SK-N-SH (cell line): ENCODE results near the gene ZNF117. TPM values are rescaled to one million over a fixed set of nuclear protein-coding genes. Genes with fewer than 3 reads are reported as not detected.

Experiments used
- CTCF ChIA-PET: fragments of 300-600, 350-600 bp; formaldehyde crosslinking; extraction: SDS; loops from one replicate; lab custom pipeline; 2021; lab: Yijun Ruan, JAX
- POLR2A ChIA-PET: fragments of 350-600 bp; sonication (Branson Sonifier 250); formaldehyde crosslinking; extraction: SDS; loops from one replicate; lab custom pipeline; 2020; ENCODE audit warnings: antibody characterized with exemption, inconsistent platforms; lab: Yijun Ruan, JAX
- DNase-seq: peaks from one replicate; pipeline ENCODE4 v3.0.0; 2012
- H2AFZ ChIP-seq: fragments of 200-600 bp; sonication (generic); 2 replicates; pipeline ENCODE4 v1.8.1; 2016; ENCODE audit warnings: antibody characterized with exemption, mild to moderate bottlenecking, low read depth
- H3F3A ChIP-seq: fragments of 200-600 bp; sonication (generic); replicated peaks from 2 replicates; pipeline ENCODE3; 2016; ENCODE audit warnings: antibody characterized with exemption, mild to moderate bottlenecking; ENCODE audit not compliant: insufficient read depth
- H3K27ac ChIP-seq, 2 experiments: fragments of 200-500 bp in 1 of 2; fragments of 200-600 bp in 1 of 2; sonication (Bioruptor generic) in 1 of 2; sonication (generic), shearing (Covaris generic) in 1 of 2; 2 replicates each; pipeline versions ENCODE4 v1.5.1 to v1.6.1; 2014 to 2016; ENCODE audit warnings: low read depth in 2 of 2, inconsistent platforms in 1 of 2, low read length in 1 of 2, mild to moderate bottlenecking in 1 of 2, mixed read lengths in 1 of 2
- H3K27me3 ChIP-seq: fragments of 200-600 bp; sonication (generic), shearing (Covaris generic); 2 replicates; pipeline ENCODE4 v1.6.1; 2016; ENCODE audit warnings: mixed run types; ENCODE audit not compliant: insufficient read depth
- H3K36me3 ChIP-seq, 2 experiments: fragments of 200-500 bp in 1 of 2; fragments of 200-600 bp in 1 of 2; sonication (Bioruptor generic) in 1 of 2; sonication (generic) in 1 of 2; replicated peaks in 1 of 2; 2 replicates each; pipeline versions ENCODE3 to v1.5.1; 2014 to 2016; ENCODE audit warnings: low read length in 1 of 2, mild to moderate bottlenecking in 1 of 2; ENCODE audit not compliant: insufficient read depth in 2 of 2, control insufficient read depth in 1 of 2
- H3K4me1 ChIP-seq, 2 experiments: fragments of 200-500 bp in 1 of 2; fragments of 200-600 bp in 1 of 2; sonication (Bioruptor generic) in 1 of 2; sonication (generic), shearing (Covaris generic) in 1 of 2; 2 replicates each; pipeline versions ENCODE4 v1.5.1 to v1.6.1; 2014 to 2016; ENCODE audit warnings: low read depth in 1 of 2, low read length in 1 of 2, mixed run types in 1 of 2; ENCODE audit not compliant: insufficient read depth in 2 of 2, control insufficient read depth in 1 of 2
- H3K4me2 ChIP-seq: fragments of 200-600 bp; sonication (generic), shearing (Covaris generic); 2 replicates; pipeline ENCODE4 v1.6.1; 2017; ENCODE audit warnings: mixed run types
- H3K4me3 ChIP-seq, 2 experiments: fragments of 200-500 bp in 1 of 2; fragments of 200-600 bp in 1 of 2; sonication (Bioruptor generic) in 1 of 2; sonication (generic), shearing (Covaris generic) in 1 of 2; 2 replicates each; pipeline versions ENCODE4 v1.5.1 to v1.8.1; 2014 to 2016; ENCODE audit warnings: low read depth in 2 of 2, inconsistent platforms in 1 of 2, low read length in 1 of 2, mild to moderate bottlenecking in 1 of 2, mixed read lengths in 1 of 2, moderate library complexity in 1 of 2
- H3K79me2 ChIP-seq: fragments of 200-600 bp; sonication (generic); 2 replicates; pipeline ENCODE4 v1.8.1; 2017; ENCODE audit warnings: mild to moderate bottlenecking; ENCODE audit not compliant: insufficient read depth
- H3K9ac ChIP-seq: fragments of 200-600 bp; sonication (generic); 2 replicates; pipeline ENCODE4 v1.6.1; 2017; ENCODE audit warnings: mixed run types
- H3K9me2 ChIP-seq: fragments of 200-600 bp; sonication (generic); 2 replicates; pipeline ENCODE4 v1.6.1; 2017; ENCODE audit warnings: mixed run types
- H3K9me3 ChIP-seq: fragments of 200-600 bp; sonication (generic); 2 replicates; pipeline ENCODE4 v1.6.1; 2017; ENCODE audit warnings: mixed run types, mild to moderate bottlenecking, moderate library complexity
- H4K20me1 ChIP-seq: fragments of 200-600 bp; sonication (generic); 2 replicates; pipeline ENCODE4 v1.6.1; 2017; ENCODE audit warnings: mild to moderate bottlenecking, mixed run types; ENCODE audit not compliant: insufficient read depth
- CHD2 ChIP-seq: fragments of 150-350 bp; IDR thresholded peaks from 2 replicates; pipeline ENCODE4 v1.6.1; 2018; ENCODE audit warnings: low read length; ENCODE audit not compliant: partially characterized antibody
- CTCF ChIP-seq: fragments of 200-600 bp; sonication (generic); IDR thresholded peaks from 2 replicates; pipeline ENCODE4 v1.6.1; 2017; ENCODE audit warnings: antibody characterized with exemption, mild to moderate bottlenecking, moderate library complexity
- EP300 ChIP-seq, 2 experiments: IDR thresholded peaks; 2 replicates each; pipeline versions ENCODE4 v1.4.0 to v1.6.1; 2012; ENCODE audit warnings: borderline replicate concordance in 1 of 2, low read depth in 1 of 2, low read length in 1 of 2
- EZH2phosphoT487 ChIP-seq: fragments of 200-600 bp; sonication (generic); IDR thresholded peaks from 2 replicates; pipeline ENCODE4 v1.6.1; 2017; ENCODE audit warnings: low read depth, mixed run types, mild to moderate bottlenecking, antibody characterized with exemption, moderate library complexity, borderline replicate concordance
- FOSL2 ChIP-seq: IDR thresholded peaks from 2 replicates; pipeline ENCODE4 v1.4.0; 2012; ENCODE audit warnings: low read depth, mild to moderate bottlenecking, moderate library complexity, borderline replicate concordance
- GATA2 ChIP-seq: sonication (generic); formaldehyde crosslinking; IDR thresholded peaks from 2 replicates; pipeline ENCODE4 v1.5.0; 2020; ENCODE audit warnings: mild to moderate bottlenecking, missing genetic modification reagents
- MEF2A ChIP-seq: IDR thresholded peaks from 2 replicates; pipeline ENCODE4 v1.4.0; 2012; ENCODE audit warnings: low read depth, borderline replicate concordance
- MXI1 ChIP-seq: IDR thresholded peaks from 2 replicates; pipeline ENCODE4 v1.6.1; 2012; ENCODE audit warnings: mild to moderate bottlenecking, low read depth, low read length, improper control_type of control experiment
- NFIC ChIP-seq: IDR thresholded peaks from 2 replicates; pipeline ENCODE4 v1.4.0; 2012; ENCODE audit warnings: borderline replicate concordance
- RCOR1 ChIP-seq: fragments of 150-350 bp; IDR thresholded peaks from 2 replicates; pipeline ENCODE4 v1.6.1; 2017; ENCODE audit warnings: antibody characterized with exemption, low read length
- REST ChIP-seq: IDR thresholded peaks from 2 replicates; pipeline ENCODE4 v1.6.1; 2012; ENCODE audit warnings: mild to moderate bottlenecking, low read depth, low read length, moderate library complexity
- SMC3 ChIP-seq: IDR thresholded peaks from 2 replicates; pipeline ENCODE4 v1.6.1; 2012; ENCODE audit warnings: low read depth, low read length, improper control_type of control experiment
- TAF1 ChIP-seq: IDR thresholded peaks from 2 replicates; pipeline ENCODE4 v1.6.1; 2012; ENCODE audit warnings: low read depth, mild to moderate bottlenecking, low read length, moderate library complexity, borderline replicate concordance
- TCF12 ChIP-seq: IDR thresholded peaks from 2 replicates; pipeline ENCODE4 v1.4.0; 2012
- USF1 ChIP-seq: IDR thresholded peaks from 2 replicates; pipeline ENCODE4 v1.4.0; 2012; ENCODE audit warnings: low read depth, borderline replicate concordance
- USF2 ChIP-seq: fragments of 150-350 bp; IDR thresholded peaks from 2 replicates; pipeline ENCODE4 v1.6.1; 2017; ENCODE audit warnings: antibody characterized with exemption, low read length, low read depth, borderline replicate concordance
- YY1 ChIP-seq: IDR thresholded peaks from 2 replicates; pipeline ENCODE4 v1.4.0; 2012; ENCODE audit warnings: low read depth, mild to moderate bottlenecking
- WGBS: methylation state at CpG from one replicate; pipeline ENCODE4 v1.1.6; 2017; ENCODE audit warnings: low lambda C conversion rate; 5-methylcytosine and 5-hydroxymethylcytosine counted together
- polyA plus RNA-seq, 3 experiments: library from polyadenylated mRNA; depleted of rRNA; stranded (reverse); fragments of >200 nt; gene quantifications; 2 replicates each; pipeline ENCODE4 v1.2.3, GENCODE V29; 2012

ZNF117 gene
- polyA plus RNA-seq, 1 of the 3 experiments (the other 2 are of a cell fraction): 3.8 TPM

- no peaks in the 10 kb centered on the region for H3K4me1 ChIP-seq
- H3K36me3 ChIP-seq: peaks cover 14 to 24% of the 10 kb centered on the region in 2 experiments
- no peaks in the 10 kb centered on the region for H3K9me2 ChIP-seq
- no peak overlapping the region for H3K4me3 ChIP-seq
- H2AFZ ChIP-seq: no peak overlapping the region
- H3K27me3 ChIP-seq: no peaks in the 10 kb centered on the region
- peaks cover 59% of the 10 kb centered on the region for H3K79me2 ChIP-seq
- ChIA-PET POLR2A (no interaction called here), CTCF (no interaction called here)
- H3K9me3 ChIP-seq: no peaks in the 10 kb centered on the region
- no peaks in the 10 kb centered on the region for H3F3A ChIP-seq
- no peak overlapping the region for H3K9ac ChIP-seq
- WGBS: 84% methylated on average over 8 of the region's 8 CpGs
- DNase-seq: no peak
- no peak overlapping the region for H3K4me2 ChIP-seq
- TF ChIP-seq MEF2A (0 out of 2 replicates have a peak, but pooled peaks have one; percentile 42), USF2 (no peak)
- H3K27ac ChIP-seq: no peak overlapping the region
- H4K20me1 ChIP-seq: no peaks in the 10 kb centered on the region
Measured at GRCh38 chr7:64997927-64998391, 7.1 kb upstream of the ZNF117 start.

- no peaks in the 10 kb centered on the region for H4K20me1 ChIP-seq
- CTCF ChIA-PET: no interaction called here
- POLR2A ChIA-PET: no interaction called here
- no peak overlapping the region for H3K4me2 ChIP-seq
- no peaks in the 10 kb centered on the region for H3F3A ChIP-seq
- WGBS: 96% methylated on average over 12 of the region's 12 CpGs
- no peak overlapping the region; a peak in 1 of 4 replicates for H3K4me3 ChIP-seq
- no peaks in the 10 kb centered on the region for H3K9me3 ChIP-seq
- no peak overlapping the region for H3K27ac ChIP-seq
- no peak overlapping the region for H3K9ac ChIP-seq
- H3K36me3 ChIP-seq: peaks cover 19 to 30% of the 10 kb centered on the region in 2 experiments
- TF ChIP-seq TAF1: no peak
- no peak for TF ChIP-seq CHD2
- TF ChIP-seq NFIC: no peak
- TF ChIP-seq USF2: no peak
- TF ChIP-seq MXI1: no peak
- no peak for TF ChIP-seq EP300 (IDR thresholded peaks at IDR 0.05; ENCODE audit: borderline replicate concordance in 1 of 2, low read depth in 1 of 2, low read length in 1 of 2)
- no peak for TF ChIP-seq YY1
- TF ChIP-seq CTCF: no peak
- TF ChIP-seq TCF12: no peak
- no peak for TF ChIP-seq USF1
- TF ChIP-seq GATA2 (CRISPR knock-in tag): no peak
- TF ChIP-seq REST: no peak
- TF ChIP-seq RCOR1: no peak
- TF ChIP-seq SMC3: no peak
- TF ChIP-seq EZH2phosphoT487: no peak
- TF ChIP-seq FOSL2: no peak
- H3K79me2 ChIP-seq: peaks cover 53% of the 10 kb centered on the region
- DNase-seq: no peak
- H3K27me3 ChIP-seq: no peaks in the 10 kb centered on the region
- no peak overlapping the region for H2AFZ ChIP-seq
- no peaks in the 10 kb centered on the region for H3K4me1 ChIP-seq
- H3K9me2 ChIP-seq: no peaks in the 10 kb centered on the region
Measured at GRCh38 chr7:64997164-64997908, 6.5 kb upstream of the ZNF117 start.
